Measurements from ENCODE around the gene HS6ST2. TPM values are rescaled to one million over a fixed set of nuclear protein-coding genes. Genes with fewer than 3 reads are reported as not detected.
A peak's percentile ranks its signal among the peaks of the same experiment; 100 is the strongest.

HS6ST2 gene
- total RNA-seq, 1 donor, result not detected

GRCh38 chrX:132742246-132742645, 216.2 kb downstream of the HS6ST2 start:
- no peak overlapping the region for H3K4me3 ChIP-seq (ENCODE audit: low read depth, low read length)
- no peak for DNase-seq (ENCODE audit: low read depth)
- TF ChIP-seq CTCF (IDR thresholded peaks at IDR 0.05; ENCODE audit: insufficient read depth, low read depth, low read length), result no peak

GRCh38 chrX:132741689-132742088, 216.7 kb downstream of the HS6ST2 start:
- DNase-seq (ENCODE audit: low read depth), result no peak
- no peak overlapping the region for H3K4me3 ChIP-seq (ENCODE audit: low read depth, low read length)

GRCh38 chrX:132740316-132741123, 217.9 kb downstream of the HS6ST2 start:
- TF ChIP-seq CTCF (IDR thresholded peaks at IDR 0.05; ENCODE audit: insufficient read depth, low read depth, low read length), result peak; percentile 67
- H3K4me3 ChIP-seq (ENCODE audit: low read depth, low read length), result no peak overlapping the region
- DNase-seq (ENCODE audit: low read depth), result no peak

More at GRCh38 chrX:132741689-132742088, 216.7 kb downstream of the HS6ST2 start:
- no peak for TF ChIP-seq CTCF (IDR thresholded peaks at IDR 0.05; ENCODE audit: insufficient read depth, low read depth, low read length)

GRCh38 chrX:132738951-132739350, 219.5 kb downstream of the HS6ST2 start:
- no peak overlapping the region for H3K4me3 ChIP-seq (ENCODE audit: low read depth, low read length)
- no peak for DNase-seq (ENCODE audit: low read depth)
- TF ChIP-seq CTCF (IDR thresholded peaks at IDR 0.05; ENCODE audit: insufficient read depth, low read depth, low read length), result no peak

- TF ChIP-seq CTCF (IDR thresholded peaks at IDR 0.05; ENCODE audit: insufficient read depth, low read depth, low read length), result no peak
- no peak overlapping the region for H3K4me3 ChIP-seq (ENCODE audit: low read depth, low read length)
- no peak for DNase-seq (ENCODE audit: low read depth)
These were observed 220.7 kb downstream of the HS6ST2 start for GRCh38 chrX:132737743-132738142.

- DNase-seq (ENCODE audit: low read depth), result no peak
- H3K4me3 ChIP-seq (ENCODE audit: low read depth, low read length), result no peak overlapping the region
- no peak for TF ChIP-seq CTCF (IDR thresholded peaks at IDR 0.05; ENCODE audit: insufficient read depth, low read depth, low read length)
These were observed 226.2 kb downstream of the HS6ST2 start for GRCh38 chrX:132732236-132732635.
